Endothelial cell of umbilical vein (primary cell): ENCODE measurements around the gene ABHD5. TPM values are rescaled to one million over a fixed set of nuclear protein-coding genes. Genes with fewer than 3 reads are reported as not detected.

Source experiments
- BruUV-seq: library from RNA; stranded (reverse); fragments of 400-500 nt; replicated peaks from 2 replicates; lab custom pipeline; 2021; lab: Mats Ljungman, UMichigan
- CTCF ChIA-PET: fragments of 300-600, 350-600 bp; sonication (Branson Sonifier 250); formaldehyde crosslinking; loops from one replicate; lab custom pipeline; 2021; ENCODE audit warnings: antibody characterized with exemption, inconsistent platforms; lab: Charles Lee
- POLR2A ChIA-PET: fragments of 300-600, 350-600 bp; sonication (Branson Sonifier 250); formaldehyde crosslinking; loops from one replicate; lab custom pipeline; 2021; ENCODE audit warnings: antibody characterized with exemption, inconsistent platforms; lab: Charles Lee
- DNase-seq: peaks from one replicate; pipeline ENCODE4 v3.0.0-alpha.2; 2011; ENCODE audit warnings: low read depth, low spot score
- FAIRE-seq: peaks from 2 replicates; lab custom pipeline; 2011; peaks lifted over from hg19 to GRCh38; lab: Jason Lieb, UNC
- H2AFZ ChIP-seq: 2 replicates; pipeline ENCODE4 v1.6.0; 2012; ENCODE audit warnings: low read depth, low read length, control low read depth, inconsistent platforms
- H3K27ac ChIP-seq: 2 replicates; pipeline ENCODE4 v1.5.1; 2011; ENCODE audit warnings: low read depth, mild to moderate bottlenecking, control low read depth, low read length, moderate library complexity; ENCODE audit not compliant: insufficient read depth
- H3K27me3 ChIP-seq, 2 experiments: 2 replicates each; pipeline versions ENCODE4 v1.6.0 to v1.6.1; 2011; ENCODE audit warnings: low read length in 2 of 2, mixed read lengths in 1 of 2; ENCODE audit not compliant: control insufficient read depth in 2 of 2, insufficient read depth in 2 of 2
- H3K36me3 ChIP-seq, 2 experiments: 2 replicates in 1 of 2; 3 replicates in 1 of 2; pipeline ENCODE4 v1.5.1; 2011; ENCODE audit warnings: low read length in 2 of 2, mild to moderate bottlenecking in 1 of 2, moderate library complexity in 1 of 2; ENCODE audit not compliant: control insufficient read depth in 2 of 2, insufficient read depth in 2 of 2; ENCODE audit errors: extremely low read depth in 1 of 2
- H3K4me1 ChIP-seq: 3 replicates; pipeline ENCODE4 v1.5.1; 2011; ENCODE audit warnings: mild to moderate bottlenecking, low read length; ENCODE audit not compliant: control insufficient read depth, insufficient read depth; ENCODE audit errors: extremely low read depth
- H3K4me2 ChIP-seq: 2 replicates; pipeline ENCODE4 v1.6.1; 2011; ENCODE audit warnings: low read length, control low read depth, mixed read lengths; ENCODE audit not compliant: insufficient read depth
- H3K4me3 ChIP-seq, 3 experiments: fragments of 200-600 bp in 1 of 3; sonication (generic), shearing (Covaris generic) in 1 of 3; replicated peaks in 1 of 3; 2 replicates each; pipeline ENCODE4 v1.5.1; 2011 to 2016; ENCODE audit warnings: control low read depth in 3 of 3, low read length in 3 of 3, mild to moderate bottlenecking in 2 of 3, inconsistent platforms in 1 of 3, low read depth in 1 of 3, moderate library complexity in 1 of 3; ENCODE audit not compliant: insufficient read depth in 1 of 3
- H3K79me2 ChIP-seq: 2 replicates; pipeline ENCODE4 v1.6.0; 2012; ENCODE audit warnings: low read length, inconsistent platforms; ENCODE audit not compliant: control insufficient read depth, insufficient read depth
- H3K9ac ChIP-seq: replicated peaks from 2 replicates; pipeline ENCODE3; 2011; ENCODE audit warnings: low read length, control low read depth; ENCODE audit not compliant: insufficient read depth; ENCODE audit errors: extremely low read depth
- H3K9me1 ChIP-seq: replicated peaks from 3 replicates; pipeline ENCODE4 v1.6.0; 2011; ENCODE audit warnings: mild to moderate bottlenecking, low read length; ENCODE audit not compliant: control insufficient read depth, insufficient read depth; ENCODE audit errors: extremely low read depth
- H3K9me3 ChIP-seq: replicated peaks from 2 replicates; pipeline ENCODE4 v1.5.1; 2012; ENCODE audit warnings: low read length, inconsistent platforms; ENCODE audit not compliant: control insufficient read depth, insufficient read depth
- H4K20me1 ChIP-seq: replicated peaks from 2 replicates; pipeline ENCODE3; 2011; ENCODE audit warnings: mild to moderate bottlenecking, low read length; ENCODE audit not compliant: control insufficient read depth, insufficient read depth; ENCODE audit errors: extremely low read depth
- CTCF ChIP-seq, 2 donors: IDR thresholded peaks; 1 replicate in 1 of 2; 2 replicates in 1 of 2; pipeline ENCODE4 v1.5.1; 2011; ENCODE audit warnings: low read length in 2 of 2, mild to moderate bottlenecking in 2 of 2, moderate library complexity in 2 of 2, control low read depth in 1 of 2, inconsistent platforms in 1 of 2, low read depth in 1 of 2; ENCODE audit not compliant: insufficient read depth in 1 of 2; ENCODE audit errors: extremely low read depth in 1 of 2
- EZH2 ChIP-seq: IDR thresholded peaks from 2 replicates; pipeline ENCODE4 v1.6.1; 2012; ENCODE audit warnings: borderline replicate concordance, low read depth, mild to moderate bottlenecking, moderate library complexity, low read length, inconsistent platforms; ENCODE audit not compliant: severe bottlenecking
- FOS ChIP-seq: IDR thresholded peaks from 2 replicates; pipeline ENCODE4 v1.6.1; 2011; ENCODE audit warnings: mild to moderate bottlenecking, low read length, moderate library complexity, borderline replicate concordance; ENCODE audit not compliant: insufficient read depth
- GATA2 ChIP-seq: IDR thresholded peaks from 2 replicates; pipeline ENCODE4 v1.7.0; 2011; ENCODE audit warnings: low read depth, mild to moderate bottlenecking, moderate library complexity, mixed read lengths, low read length; ENCODE audit not compliant: insufficient read length, insufficient read depth
- JUN ChIP-seq: IDR thresholded peaks from 2 replicates; pipeline ENCODE4 v1.6.1; 2011; ENCODE audit warnings: borderline replicate concordance, low read depth; ENCODE audit not compliant: insufficient read length, insufficient read depth
- MAX ChIP-seq: IDR thresholded peaks from 2 replicates; pipeline ENCODE4 v1.6.1; 2011; ENCODE audit not compliant: insufficient read depth, insufficient read length
- MYC ChIP-seq: IDR thresholded peaks from one replicate; pipeline ENCODE4 v1.6.1; 2011; ENCODE audit warnings: mild to moderate bottlenecking, low read depth, low read length
- POLR2A ChIP-seq: IDR thresholded peaks from 2 replicates; pipeline ENCODE4 v1.6.1; 2012; ENCODE audit warnings: low read depth, mild to moderate bottlenecking, control low read depth, low read length
- POLR2AphosphoS5 ChIP-seq: IDR thresholded peaks from 2 replicates; pipeline ENCODE4 v1.6.1; 2012; ENCODE audit warnings: low read depth, mild to moderate bottlenecking, control low read depth, low read length, moderate library complexity; ENCODE audit not compliant: insufficient read depth
- dilution Hi-C: fragments of 300-500 bp; cut with MboI; formaldehyde crosslinking; loops from one replicate; pipeline ENCODE4 v1.15.0; 2019; ENCODE audit warnings: low sequenced_read_pairs; ENCODE audit not compliant: extremely low pct_ligation_motif_present
- intact Hi-C: fragments of 100-400 bp; cut with micrococcal nuclease; formaldehyde crosslinking; loops from one replicate; pipeline ENCODE4 v1.10.0; 2022
- polyA plus RNA-seq, 4 experiments: library from polyadenylated mRNA; depleted of rRNA in 3 of 4; stranded (reverse) in 3 of 4; unstranded in 1 of 4; fragments of >200 nt; gene quantifications; 2 replicates each; pipeline versions ENCODE4 v1.2.1 to v1.2.3, GENCODE V29; 2011 to 2012; ENCODE audit warnings: missing spikeins in 1 of 4
- total RNA-seq: library from RNA; stranded (reverse); gene quantifications from 2 replicates; pipeline ENCODE4 v1.2.3, GENCODE V29; 2021

Gene ABHD5
- total and polyA plus RNA-seq, 2 donors (not counting 3 experiments of a cell fraction or from before 2014, with no cell fraction given) = 10.0 to 21.2 TPM

- H3K79me2 ChIP-seq = no peaks in the 10 kb centered on the region
- H3K9ac ChIP-seq = no peak overlapping the region
- H3K4me1 ChIP-seq = peaks cover 11% of the 10 kb centered on the region
- DNase-seq (no peak), FAIRE-seq (no peak)
- H3K4me2 ChIP-seq = no peak overlapping the region
- H3K9me3 ChIP-seq = no peaks in the 10 kb centered on the region
- ChIA-PET POLR2A (no interaction called here), CTCF (interaction anchor here (0.7 to 2.7 kb wide), 3 partner anchors 122 to 813 kb away, joined by 3 to 9 read pairs (median 3); no protein-coding TSS in a partner anchor)
- no peaks in the 10 kb centered on the region for H3K9me1 ChIP-seq
- intact Hi-C loops (no loop called here), dilution Hi-C loops (no loop called here)
- no peak overlapping the region for H2AFZ ChIP-seq
- H3K4me3 ChIP-seq = no peak overlapping the region
- no peaks in the 10 kb centered on the region for H3K36me3 ChIP-seq
- no peak for TF ChIP-seq GATA2
- no peak for TF ChIP-seq JUN
- TF ChIP-seq MAX = no peak
- no peak for TF ChIP-seq EZH2
- no peak for TF ChIP-seq CTCF (IDR thresholded peaks at IDR 0.05; ENCODE audit: extremely low read depth in 1 of 2, insufficient read depth in 1 of 2, low read depth in 1 of 2, low read length in 2 of 2)
- TF ChIP-seq POLR2AphosphoS5 = no peak
- no peak for TF ChIP-seq POLR2A
- TF ChIP-seq FOS = no peak
- TF ChIP-seq MYC = no peak
- no peaks in the 10 kb centered on the region for H4K20me1 ChIP-seq
- no TSS peak for BruUV-seq
- no peak overlapping the region for H3K27ac ChIP-seq
- peaks cover 0 to 2% of the 10 kb centered on the region in 2 experiments for H3K27me3 ChIP-seq
Observed at GRCh38 chr3:43774799-43775198, 84.1 kb downstream of the ABHD5 start.
